LNCaP clone FGC (cell line): ENCODE measurements around the gene LPCAT2.

Source experiments
- DNase-seq: peaks from one replicate; pipeline ENCODE4 v3.0.0-alpha.2; 2011; ENCODE audit warnings: low read depth
- H3K4me3 ChIP-seq: 2 replicates; pipeline ENCODE4 v1.5.1; 2011; ENCODE audit warnings: mild to moderate bottlenecking, low read depth, low read length, control low read depth
- CTCF ChIP-seq: IDR thresholded peaks from 2 replicates; pipeline ENCODE4 v1.5.1; 2012; ENCODE audit warnings: mild to moderate bottlenecking; ENCODE audit not compliant: control insufficient read depth, insufficient read depth; ENCODE audit errors: extremely low read depth

LPCAT2 gene

DNA sequence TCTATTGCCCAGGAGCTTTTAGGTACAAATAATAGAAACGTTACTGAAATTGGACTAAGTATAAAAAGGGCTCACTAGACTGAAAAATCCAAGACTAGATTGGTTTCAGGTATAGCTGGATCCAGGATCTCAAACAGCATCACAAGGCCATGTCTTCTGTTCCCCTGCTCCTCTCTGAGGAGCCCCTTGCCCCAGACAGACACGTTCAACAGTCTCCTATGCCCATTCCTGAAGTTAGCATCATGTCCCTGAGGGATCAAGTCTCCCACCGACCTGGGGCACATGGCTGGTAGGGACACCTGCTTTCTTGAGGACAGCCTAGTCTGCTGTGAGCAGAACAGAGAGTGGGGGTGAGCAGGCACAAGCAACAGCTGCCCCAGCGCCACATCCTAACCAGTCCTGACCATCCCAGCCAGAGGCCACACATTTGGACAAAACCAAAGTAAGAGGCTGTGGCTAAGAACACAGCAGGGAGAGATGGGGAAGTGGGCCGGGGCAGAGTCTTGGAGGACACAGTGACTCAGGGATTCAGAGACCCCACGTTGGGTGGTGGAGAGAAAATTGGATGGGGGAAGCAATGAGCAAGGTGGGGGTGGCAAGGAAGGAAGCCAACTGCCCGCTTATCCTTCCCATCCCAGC is 40.4 kb upstream of the LPCAT2 start:
- H3K4me3 ChIP-seq: no peak overlapping the region
- TF ChIP-seq CTCF: no peak
- DNase-seq: no peak

- no peak for TF ChIP-seq CTCF
- H3K4me3 ChIP-seq: no peak overlapping the region
- DNase-seq: no peak
Measured at GRCh38 chr16:55469821-55470532, 38.9 kb upstream of the LPCAT2 start.

GRCh38 chr16:55470533-55471371 is 38.1 kb upstream of the LPCAT2 start:
- no peak for TF ChIP-seq CTCF
- no peak for DNase-seq
- H3K4me3 ChIP-seq: no peak overlapping the region

- no peak overlapping the region for H3K4me3 ChIP-seq
- no peak for TF ChIP-seq CTCF
- no peak for DNase-seq
Measured at GRCh38 chr16:55471448-55472097, 37.3 kb upstream of the LPCAT2 start.

DNA sequence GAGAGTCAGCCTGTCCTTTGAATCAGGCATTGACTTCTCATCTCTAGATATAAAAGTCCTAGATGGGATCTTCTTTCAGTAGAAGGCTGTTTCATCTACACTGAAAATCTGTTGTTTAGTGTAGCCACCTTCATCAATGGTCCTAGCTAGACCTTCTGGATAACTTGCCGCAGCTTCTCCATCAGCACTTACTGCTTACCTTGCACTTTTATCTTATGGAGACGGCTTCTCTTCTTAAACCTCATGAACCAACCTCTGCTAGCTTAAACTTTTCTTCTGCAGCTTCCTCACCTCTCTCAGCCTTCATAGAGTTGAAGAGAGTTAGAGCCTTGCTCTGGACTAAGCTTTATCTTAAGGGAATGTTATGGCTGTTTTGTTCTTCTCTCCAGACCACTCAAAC is 35.3 kb upstream of the LPCAT2 start:
- DNase-seq: no peak
- no peak overlapping the region for H3K4me3 ChIP-seq
- TF ChIP-seq CTCF: no peak

DNA sequence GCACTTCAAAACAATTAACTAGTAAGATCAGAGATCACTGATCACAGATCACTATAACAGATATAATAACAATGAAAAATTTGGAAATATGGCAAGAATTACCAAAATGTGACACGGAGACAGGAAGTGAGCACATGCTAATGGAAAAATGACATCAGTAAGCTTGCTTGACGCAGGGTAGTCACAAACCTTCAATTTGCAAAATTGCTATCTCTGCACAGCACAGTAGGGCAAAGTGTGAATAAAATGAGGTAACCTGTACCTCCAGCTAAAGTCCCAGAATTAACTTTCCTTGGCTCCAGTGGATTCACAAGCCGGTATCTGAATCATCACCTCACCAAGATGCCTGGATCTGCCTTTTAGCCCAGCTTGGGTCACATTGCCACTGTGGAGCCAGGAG is 34.1 kb upstream of the LPCAT2 start:
- no peak overlapping the region for H3K4me3 ChIP-seq
- no peak for DNase-seq
- no peak for TF ChIP-seq CTCF
